K562 (cell line): ENCODE measurements around the gene PARD3B. TPM values are rescaled to one million over a fixed set of nuclear protein-coding genes. Genes with fewer than 3 reads are reported as not detected.

Source experiments
- ATAC-seq: fragments of 200-7000 bp; cut with Tn5 transposase; 3 replicates; pipeline ENCODE4 v1.9.1; 2020; ENCODE audit warnings: moderate library complexity
- BruUV-seq: library from RNA; stranded (reverse); fragments of 400-500 nt; replicated peaks from 2 replicates; lab custom pipeline; 2021; lab: Mats Ljungman, UMichigan
- CTCF ChIA-PET: fragments of 300-600 bp; formaldehyde crosslinking; extraction: SDS; loops from one replicate; lab custom pipeline; 2021; ENCODE audit warnings: low intra/inter-chr PET ratio; lab: Yijun Ruan, JAX
- POLR2A ChIA-PET: fragments of 300-600, 350-650 bp; sonication (Branson Sonifier 250); formaldehyde crosslinking; extraction: SDS; loops from one replicate; lab custom pipeline; 2021; ENCODE audit warnings: antibody characterized with exemption, inconsistent platforms; lab: Yijun Ruan, JAX
- DNase-seq, 4 experiments: peaks; one replicate each; pipeline versions ENCODE4 v3.0.0 to v3.0.0-alpha.2; 2011 to 2018; ENCODE audit warnings: low spot score in 3 of 4, mixed read lengths in 3 of 4; ENCODE audit errors: extremely low read depth in 1 of 4
- FAIRE-seq: peaks from 2 replicates; lab custom pipeline; 2011; peaks lifted over from hg19 to GRCh38; lab: Jason Lieb, UNC
- H2AFZ ChIP-seq: 2 replicates; pipeline ENCODE4 v1.6.0; 2011; ENCODE audit warnings: low read depth, low read length, control low read depth, inconsistent platforms
- H3K27ac ChIP-seq: fragments of 200-600 bp; 3 replicates; pipeline ENCODE4 v1.8.0; 2011; ENCODE audit warnings: low read depth, mild to moderate bottlenecking, control low read depth, inconsistent platforms, low read length, moderate library complexity, mixed read lengths; ENCODE audit errors: extremely low read depth
- H3K27me3 ChIP-seq, 2 experiments: fragments of 300-600 bp in 1 of 2; 2 replicates in 1 of 2; 3 replicates in 1 of 2; pipeline versions ENCODE4 v1.6.0 to v1.8.0; 2011; ENCODE audit warnings: inconsistent platforms in 2 of 2, low read length in 2 of 2, mild to moderate bottlenecking in 1 of 2, mixed read lengths in 1 of 2, moderate library complexity in 1 of 2; ENCODE audit not compliant: control insufficient read depth in 2 of 2, insufficient read depth in 2 of 2
- H3K36me3 ChIP-seq: fragments of 300-600 bp; 3 replicates; pipeline ENCODE4 v1.8.0; 2011; ENCODE audit warnings: mild to moderate bottlenecking, low read length, inconsistent platforms; ENCODE audit not compliant: control insufficient read depth, insufficient read depth
- H3K4me1 ChIP-seq, 2 experiments: fragments of 200-600 bp in 1 of 2; replicated peaks in 1 of 2; 2 replicates in 1 of 2; 3 replicates in 1 of 2; pipeline versions ENCODE4 v1.5.1 to v1.8.0; 2011; ENCODE audit warnings: inconsistent platforms in 2 of 2, low read length in 2 of 2, mild to moderate bottlenecking in 1 of 2, mixed read lengths in 1 of 2, moderate library complexity in 1 of 2; ENCODE audit not compliant: control insufficient read depth in 2 of 2, insufficient read depth in 2 of 2
- H3K4me2 ChIP-seq: 2 replicates; pipeline ENCODE4 v1.6.1; 2011; ENCODE audit warnings: low read length, control low read depth, inconsistent platforms, mixed read lengths; ENCODE audit not compliant: insufficient read depth
- H3K4me3 ChIP-seq: fragments of 200-600 bp; sonication (generic), shearing (Covaris generic); 2 replicates; pipeline ENCODE4 v1.5.1; 2016; ENCODE audit warnings: control low read depth, inconsistent platforms
- H3K79me2 ChIP-seq: fragments of 200-600 bp; 3 replicates; pipeline ENCODE4 v1.8.0; 2011; ENCODE audit warnings: low read length, inconsistent platforms; ENCODE audit not compliant: control insufficient read depth, insufficient read depth
- H3K9ac ChIP-seq, 2 experiments: 2 replicates each; pipeline versions ENCODE4 v1.6.0 to v1.6.1; 2011; ENCODE audit warnings: low read depth in 2 of 2, low read length in 2 of 2, control low read depth in 1 of 2, inconsistent platforms in 1 of 2, mild to moderate bottlenecking in 1 of 2, mixed read lengths in 1 of 2; ENCODE audit not compliant: insufficient read depth in 1 of 2
- H3K9me1 ChIP-seq: one replicate; pipeline ENCODE4 v1.6.0; 2011; ENCODE audit warnings: inconsistent platforms, mild to moderate bottlenecking, low read length, moderate library complexity; ENCODE audit not compliant: control insufficient read depth, insufficient read depth
- H3K9me3 ChIP-seq: replicated peaks from 2 replicates; pipeline ENCODE4 v1.5.1; 2011; ENCODE audit warnings: low read depth, low read length, inconsistent platforms; ENCODE audit not compliant: control insufficient read depth, insufficient read depth
- H4K20me1 ChIP-seq: replicated peaks from 2 replicates; pipeline ENCODE4 v1.6.1; 2011; ENCODE audit warnings: low read length, inconsistent platforms, mixed read lengths; ENCODE audit not compliant: control insufficient read depth, insufficient read depth
- BRD4 ChIP-seq: fragments of 200-600 bp; sonication (generic); IDR thresholded peaks from 2 replicates; pipeline ENCODE4 v1.6.1; 2017; ENCODE audit warnings: inconsistent platforms
- C11orf30 ChIP-seq: fragments of 450-650 bp; IDR thresholded peaks from 2 replicates; pipeline ENCODE4 v1.6.1; 2016; ENCODE audit warnings: low read depth, mild to moderate bottlenecking
- ELF4 ChIP-seq: fragments of 450-650 bp; formaldehyde crosslinking; IDR thresholded peaks from 2 replicates; pipeline ENCODE4 v1.4.0; 2022; ENCODE audit warnings: missing genetic modification characterization
- HNRNPLL ChIP-seq: fragments of 200-400 bp; formaldehyde crosslinking; IDR thresholded peaks from 2 replicates; pipeline ENCODE4 v1.6.1; 2017; ENCODE audit warnings: low read length, low read depth, mild to moderate bottlenecking; ENCODE audit not compliant: poor library complexity, severe bottlenecking
- KAT2B ChIP-seq: IDR thresholded peaks from one replicate; pipeline ENCODE4 v1.6.1; 2012; ENCODE audit warnings: low read depth, mild to moderate bottlenecking, control low read depth, inconsistent platforms, low read length, moderate library complexity
- PATZ1 ChIP-seq: fragments of 250-450 bp; sonication (Bioruptor Pico); IDR thresholded peaks from 2 replicates; pipeline ENCODE4 v1.5.0; 2020; ENCODE audit warnings: mild to moderate bottlenecking, borderline replicate concordance
- PBX2 ChIP-seq, 2 experiments: IDR thresholded peaks in 1 of 2; conservative IDR thresholded peaks in 1 of 2; 2 replicates each; pipeline ENCODE4 v1.6.1; 2016; ENCODE audit warnings: low read depth in 2 of 2, mild to moderate bottlenecking in 1 of 2, missing compliant biosample characterization in 1 of 2, missing genetic modification characterization in 1 of 2, moderate library complexity in 1 of 2
- PHF20 ChIP-seq: fragments of 450-650 bp; IDR thresholded peaks from 2 replicates; pipeline ENCODE4 v1.6.1; 2018; ENCODE audit not compliant: partially characterized antibody
- RBM39 ChIP-seq: fragments of 200-400 bp; formaldehyde crosslinking; optimal IDR thresholded peaks from 2 replicates; pipeline ENCODE3; 2018; ENCODE audit warnings: low read depth, low read length
- SFPQ ChIP-seq: fragments of 200-400 bp; formaldehyde crosslinking; IDR thresholded peaks from 2 replicates; pipeline ENCODE4 v1.6.1; 2017; ENCODE audit warnings: mild to moderate bottlenecking, low read depth, low read length, moderate library complexity
- SRSF9 ChIP-seq: fragments of 200-400 bp; formaldehyde crosslinking; IDR thresholded peaks from 2 replicates; pipeline ENCODE4 v1.6.1; 2017; ENCODE audit warnings: low read depth, low read length, borderline replicate concordance
- TCF15 ChIP-seq: fragments of 250-450 bp; sonication (Bioruptor Pico); IDR thresholded peaks from 2 replicates; pipeline ENCODE4 v1.8.0; 2022; ENCODE audit warnings: moderate library complexity, mild to moderate bottlenecking, inconsistent platforms
- TSC22D4 ChIP-seq: fragments of 450-650 bp; IDR thresholded peaks from 2 replicates; pipeline ENCODE4 v1.6.1; 2016; ENCODE audit warnings: missing genetic modification characterization, missing biosample characterization, control low read depth
- ZZZ3 ChIP-seq: fragments of 450-650 bp; IDR thresholded peaks from 2 replicates; pipeline ENCODE4 v1.6.1; 2016; ENCODE audit warnings: antibody characterized with exemption, mild to moderate bottlenecking, moderate library complexity
- in situ Hi-C: fragments of 300-500 bp; cut with MboI; formaldehyde crosslinking; loops from 4 replicates; pipeline ENCODE4 v1.15.0; 2018; ENCODE audit warnings: inconsistent platforms, mixed read lengths
- intact Hi-C: fragments of 100-400 bp; cut with micrococcal nuclease; formaldehyde crosslinking; loops from 2 replicates; pipeline ENCODE4 v1.14.2; 2022
- polyA plus RNA-seq, 8 experiments: library from polyadenylated mRNA; depleted of rRNA in 4 of 8; stranded (reverse) in 5 of 8; unstranded in 3 of 8; fragments of >200 nt; fragmentation: Nextera tagmentation in 2 of 8; fragmentation: Illumina TruSeq in 1 of 8; extraction: Ambion mirVana in 2 of 8; extraction: Trizol in 1 of 8; gene quantifications; 2 replicates each; pipeline versions ENCODE4 v1.2.1 to v1.2.3, GENCODE V29; 2011 to 2014; ENCODE audit warnings: inconsistent platforms in 1 of 8, missing spikeins in 1 of 8
- total RNA-seq, 7 experiments: library from RNA; depleted of rRNA in 6 of 7; stranded (reverse); fragments of >200 nt in 6 of 7; fragmentation: Illumina TruSeq in 2 of 7; extraction: Trizol in 2 of 7; gene quantifications; 2 replicates each; pipeline versions ENCODE4 v1.2.1 to v1.2.3, GENCODE V29; 2011 to 2021; ENCODE audit warnings: low replicate concordance in 1 of 7

PARD3B gene
- total and polyA plus RNA-seq, 9 of the 15 experiments (the other 6 are each of a cell fraction or from before 2014, with no cell fraction given): 0.15 to 3.0 (median 1.1) TPM

- no TSS peak for BruUV-seq
- POLR2A ChIA-PET: no interaction called here
- H3K4me2 ChIP-seq: no peak overlapping the region
- DNase-seq: no peak
- H3K27me3 ChIP-seq: no peaks in the 10 kb centered on the region
- H4K20me1 ChIP-seq: no peaks in the 10 kb centered on the region
- TF ChIP-seq PATZ1 (CRISPR knock-in tag): no peak
- TF ChIP-seq BRD4: no peak
- TF ChIP-seq ZZZ3: no peak
- no peak for TF ChIP-seq SRSF9
- TF ChIP-seq TCF15 (CRISPR knock-in tag): no peak
- no peak for TF ChIP-seq TSC22D4
- TF ChIP-seq PHF20: no peak
- TF ChIP-seq SFPQ: no peak
- no peak for TF ChIP-seq PBX2 (CRISPR knock-in tag; IDR thresholded peaks at IDR 0.05; ENCODE audit: low read depth)
- TF ChIP-seq PBX2 (tag; conservative IDR thresholded peaks at IDR 0.05; ENCODE audit: low read depth): no peak
- no peak for TF ChIP-seq C11orf30
- no peak for TF ChIP-seq KAT2B
- TF ChIP-seq HNRNPLL: no peak
- no peak for TF ChIP-seq RBM39
- TF ChIP-seq ELF4 (CRISPR knock-in tag): no peak
- TF ChIP-seq, all 486 proteins: peak for 0
- Histone ChIP-seq H3K9me3 (no peaks in the 10 kb centered on the region), H3K9me1 (no peaks in the 10 kb centered on the region), H2AFZ (no peak overlapping the region), H3K4me1 (no peaks in the 10 kb centered on the region), H3K9ac (no peak overlapping the region), H3K27ac (no peak overlapping the region), H3K36me3 (no peaks in the 10 kb centered on the region), H3K4me3 (no peak overlapping the region), H3K79me2 (no peaks in the 10 kb centered on the region)
- ATAC-seq: no peak
- in situ Hi-C loops (no loop called here), intact Hi-C loops (no loop called here)
- CTCF ChIA-PET: no interaction called here
- FAIRE-seq: no peak
Observed at GRCh38 chr2:204791230-204791629, 246.0 kb downstream of the PARD3B start.
